Stimulated activated CD8-positive, alpha-beta memory T cell treated with anti-CD3 and anti-CD28 coated beads, Interleukin-7, amount 100 ng/mL, for 4 hours (primary cell): Measurements from ENCODE around the gene TBC1D22A.

ENCODE experiments used
- DNase-seq, 2 donors: peaks; one replicate each; pipeline ENCODE4 v3.0.0-alpha.2; 2020; ENCODE audit warnings: low read depth in 2 of 2

TBC1D22A gene

GRCh38 chr22:46752988-46753310, 9.5 kb upstream of the TBC1D22A start:
- no peak for DNase-seq

GRCh38 chr22:46753360-46753759, 9.1 kb upstream of the TBC1D22A start:
- no peak for DNase-seq

GRCh38 chr22:46753761-46754109, 8.7 kb upstream of the TBC1D22A start:
- DNase-seq: no peak

GRCh38 chr22:46754110-46754799, 8.2 kb upstream of the TBC1D22A start:
- peak in 1 of 2 donors; percentile 29 for DNase-seq

GRCh38 chr22:46754826-46755225, 7.6 kb upstream of the TBC1D22A start:
- DNase-seq: no peak

- DNase-seq: no peak
Measured at GRCh38 chr22:46755525-46755924, 6.9 kb upstream of the TBC1D22A start.

GRCh38 chr22:46756097-46756496, 6.4 kb upstream of the TBC1D22A start:
- DNase-seq: no peak

- no peak for DNase-seq
Measured at GRCh38 chr22:46757104-46757503, 5.3 kb upstream of the TBC1D22A start.

GRCh38 chr22:46758121-46758520, 4.3 kb upstream of the TBC1D22A start:
- DNase-seq: no peak

- DNase-seq: peak in 1 of 2 donors; percentile 25
Measured at GRCh38 chr22:46758867-46759290, 3.6 kb upstream of the TBC1D22A start.

- no peak for DNase-seq
Measured at GRCh38 chr22:46761017-46761416, 1.4 kb upstream of the TBC1D22A start.

- DNase-seq: no peak
Measured at GRCh38 chr22:46761539-46762237, 762 bp upstream of the TBC1D22A start.

GRCh38 chr22:46763051-46763705, 728 bp downstream of the TBC1D22A start:
- peak in 1 of 2 donors; percentile 25 for DNase-seq

GRCh38 chr22:46764140-46764680, 1.8 kb downstream of the TBC1D22A start:
- no peak for DNase-seq

- DNase-seq: no peak
Measured at GRCh38 chr22:46764779-46765485, 2.5 kb downstream of the TBC1D22A start.

GRCh38 chr22:46766611-46767010, 4.2 kb downstream of the TBC1D22A start:
- DNase-seq: no peak

- DNase-seq: no peak
Measured at GRCh38 chr22:46767249-46767985, 5.0 kb downstream of the TBC1D22A start.

- DNase-seq: no peak
Measured at GRCh38 chr22:46769191-46769675, 6.8 kb downstream of the TBC1D22A start.

GRCh38 chr22:46769706-46770105, 7.3 kb downstream of the TBC1D22A start:
- DNase-seq: no peak

GRCh38 chr22:46770151-46770641, 7.7 kb downstream of the TBC1D22A start:
- no peak for DNase-seq

- no peak for DNase-seq
Measured at GRCh38 chr22:46770726-46771125, 8.3 kb downstream of the TBC1D22A start.
